ENCODE results near the gene RAD51B. TPM values are rescaled to one million over a fixed set of nuclear protein-coding genes. Genes with fewer than 3 reads are reported as not detected.

Gene RAD51B
- total RNA-seq, 3 donors from 2014 or later: 10.6 to 77.6 (median 33.8) TPM

- intact Hi-C loops (cut with DNase I; ENCODE audit: low total_unique reads): no loop called here
- no peak for TF ChIP-seq POLR2A (IDR thresholded peaks at IDR 0.05)
- TF ChIP-seq CTCF (IDR thresholded peaks at IDR 0.05): no peak
- no peak for TF ChIP-seq POLR2AphosphoS5 (IDR thresholded peaks at IDR 0.05)
- Histone ChIP-seq H3K4me1 (peaks cover 11 to 38% of the 10 kb centered on the region in 2 donors), H3K4me3 (no peak overlapping the region), H3K9me3 (no peaks in the 10 kb centered on the region), H3K27ac (peak overlapping the region; percentile 83 to 90), H3K36me3 (no peaks in the 10 kb centered on the region), H3K27me3 (no peaks in the 10 kb centered on the region)
- DNase-seq (ENCODE audit: low spot score in 2 of 2): no peak
Observed at GRCh38 chr14:68250927-68251768, 431.6 kb downstream of the RAD51B start.

GRCh38 chr14:68251769-68252100, 432.2 kb downstream of the RAD51B start:
- no peak for DNase-seq (ENCODE audit: low spot score in 2 of 2)
- intact Hi-C loops (cut with DNase I; ENCODE audit: low total_unique reads): no loop called here
- Histone ChIP-seq H3K4me3 (no peak overlapping the region), H3K27me3 (no peaks in the 10 kb centered on the region), H3K4me1 (peaks cover 11 to 42% of the 10 kb centered on the region in 2 donors), H3K36me3 (no peaks in the 10 kb centered on the region), H3K27ac (peak overlapping the region; percentile 22 to 90), H3K9me3 (no peaks in the 10 kb centered on the region)
- TF ChIP-seq POLR2A (IDR thresholded peaks at IDR 0.05): no peak
- no peak for TF ChIP-seq POLR2AphosphoS5 (IDR thresholded peaks at IDR 0.05)
- no peak for TF ChIP-seq CTCF (IDR thresholded peaks at IDR 0.05)

- intact Hi-C loops (cut with DNase I; ENCODE audit: low total_unique reads): no loop called here
- Histone ChIP-seq H3K4me3 (no peak overlapping the region), H3K9me3 (no peaks in the 10 kb centered on the region), H3K4me1 (peaks cover 6 to 32% of the 10 kb centered on the region in 2 donors), H3K36me3 (no peaks in the 10 kb centered on the region), H3K27me3 (no peaks in the 10 kb centered on the region), H3K27ac (no peak overlapping the region)
- TF ChIP-seq CTCF (IDR thresholded peaks at IDR 0.05): no peak
- no peak for TF ChIP-seq POLR2A (IDR thresholded peaks at IDR 0.05)
- no peak for TF ChIP-seq POLR2AphosphoS5 (IDR thresholded peaks at IDR 0.05)
- DNase-seq (ENCODE audit: low spot score in 2 of 2): no peak
Observed at GRCh38 chr14:68253160-68253780, 433.7 kb downstream of the RAD51B start.

GRCh38 chr14:68253878-68254528, 434.4 kb downstream of the RAD51B start:
- intact Hi-C loops (cut with DNase I; ENCODE audit: low total_unique reads): no loop called here
- H3K4me1 ChIP-seq: peaks cover 0 to 25% of the 10 kb centered on the region in 2 donors
- H3K27me3 ChIP-seq: no peaks in the 10 kb centered on the region
- DNase-seq (ENCODE audit: low spot score in 2 of 2): no peak
- H3K36me3 ChIP-seq: no peaks in the 10 kb centered on the region
- H3K27ac ChIP-seq: peak overlapping the region in 1 of 2 donors; percentile 8
- TF ChIP-seq POLR2AphosphoS5 (IDR thresholded peaks at IDR 0.05) (no peak), POLR2A (IDR thresholded peaks at IDR 0.05) (no peak), CTCF (IDR thresholded peaks at IDR 0.05) (no peak)
- H3K9me3 ChIP-seq: no peaks in the 10 kb centered on the region
- no peak overlapping the region for H3K4me3 ChIP-seq
